Measurements from ENCODE around the gene CCR2. TPM values are rescaled to one million over a fixed set of nuclear protein-coding genes. Genes with fewer than 3 reads are reported as not detected.

The CCR2 gene
- total RNA-seq, 4 donors from 2014 or later, result 0.26 to 1.2 (median 0.76) TPM

DNA sequence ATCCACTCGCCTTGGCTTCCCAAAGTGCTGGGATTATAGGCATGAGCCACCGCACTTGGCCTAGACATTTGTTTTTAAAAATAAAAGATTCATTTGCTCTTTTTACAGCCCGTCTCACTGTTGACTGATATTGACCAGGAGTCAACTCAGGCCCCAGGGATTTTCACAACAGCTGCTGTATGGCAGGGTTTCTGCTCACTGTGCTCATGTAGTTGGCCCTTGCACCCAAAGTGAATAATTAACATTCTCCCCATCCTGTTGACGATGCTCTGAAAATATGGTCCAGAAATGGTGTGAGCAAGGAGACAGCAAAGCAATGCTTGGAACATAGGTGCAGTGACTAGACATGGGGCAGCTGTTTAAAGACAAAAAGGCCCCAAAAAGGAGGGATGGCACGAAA lies 13.9 kb downstream of the CCR2 start:
- Histone ChIP-seq H3K27ac (no peak overlapping the region), H3K27me3 (peaks cover 2% of the 10 kb centered on the region), H3K36me3 (no peaks in the 10 kb centered on the region), H3K4me3 (no peak overlapping the region), H3K9me3 (no peaks in the 10 kb centered on the region), H3K4me1 (no peaks in the 10 kb centered on the region)
- no peak for DNase-seq (ENCODE audit: low spot score in 2 of 2)
- 94% methylated on average over 5 of the region's 5 CpGs for WGBS
- no peak for TF ChIP-seq POLR2A (IDR thresholded peaks at IDR 0.05)
- no peak for TF ChIP-seq EP300 (IDR thresholded peaks at IDR 0.05)
- no peak for TF ChIP-seq CTCF (IDR thresholded peaks at IDR 0.05)
- no peak for TF ChIP-seq POLR2AphosphoS5 (IDR thresholded peaks at IDR 0.05)

DNA sequence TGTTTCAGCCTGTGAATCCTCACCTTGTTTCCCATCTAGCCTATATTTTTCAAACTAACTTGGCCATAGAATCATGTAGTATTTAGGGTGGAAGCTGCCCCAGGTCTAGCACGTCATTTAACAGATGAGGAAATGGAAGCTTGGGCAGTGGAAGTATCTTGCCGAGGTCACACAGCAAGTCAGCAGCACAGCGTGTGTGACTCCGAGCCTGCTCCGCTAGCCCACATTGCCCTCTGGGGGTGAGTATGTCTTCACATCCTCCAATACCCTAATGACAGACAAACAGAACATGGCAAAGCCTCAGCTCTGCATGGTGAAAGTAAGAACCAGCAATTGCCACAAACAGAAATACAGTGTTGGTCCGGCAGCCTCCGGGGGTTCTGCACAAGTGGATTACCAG lies 14.7 kb downstream of the CCR2 start:
- Histone ChIP-seq H3K27me3 (peaks cover 3% of the 10 kb centered on the region), H3K4me3 (no peak overlapping the region), H3K9me3 (no peaks in the 10 kb centered on the region), H3K36me3 (no peaks in the 10 kb centered on the region), H3K27ac (no peak overlapping the region), H3K4me1 (no peaks in the 10 kb centered on the region)
- TF ChIP-seq POLR2AphosphoS5 (IDR thresholded peaks at IDR 0.05) (no peak), EP300 (IDR thresholded peaks at IDR 0.05) (no peak), POLR2A (IDR thresholded peaks at IDR 0.05) (no peak), CTCF (IDR thresholded peaks at IDR 0.05) (no peak)
- whole genome bisulfite sequencing, result 67% methylated on average over 7 of the region's 7 CpGs
- peak in 1 of 2 donors; percentile 69 for DNase-seq (ENCODE audit: low spot score in 2 of 2)

DNA sequence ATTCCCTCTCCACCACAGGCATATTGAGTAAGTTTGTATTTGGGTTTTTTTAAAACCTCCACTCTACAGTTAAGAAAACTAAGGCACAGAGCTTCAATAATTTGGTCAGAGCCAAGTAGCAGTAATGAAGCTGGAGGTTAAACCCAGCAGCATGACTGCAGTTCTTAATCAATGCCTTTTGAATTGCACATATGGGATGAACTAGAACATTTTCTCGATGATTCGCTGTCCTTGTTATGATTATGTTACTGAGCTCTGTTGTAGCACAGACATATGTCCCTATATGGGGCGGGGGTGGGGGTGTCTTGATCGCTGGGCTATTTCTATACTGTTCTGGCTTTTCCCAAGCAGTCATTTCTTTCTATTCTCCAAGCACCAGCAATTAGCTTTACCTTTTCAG lies 15.2 kb downstream of the CCR2 start:
- DNase-seq (ENCODE audit: low spot score in 2 of 2), result no peak

DNA sequence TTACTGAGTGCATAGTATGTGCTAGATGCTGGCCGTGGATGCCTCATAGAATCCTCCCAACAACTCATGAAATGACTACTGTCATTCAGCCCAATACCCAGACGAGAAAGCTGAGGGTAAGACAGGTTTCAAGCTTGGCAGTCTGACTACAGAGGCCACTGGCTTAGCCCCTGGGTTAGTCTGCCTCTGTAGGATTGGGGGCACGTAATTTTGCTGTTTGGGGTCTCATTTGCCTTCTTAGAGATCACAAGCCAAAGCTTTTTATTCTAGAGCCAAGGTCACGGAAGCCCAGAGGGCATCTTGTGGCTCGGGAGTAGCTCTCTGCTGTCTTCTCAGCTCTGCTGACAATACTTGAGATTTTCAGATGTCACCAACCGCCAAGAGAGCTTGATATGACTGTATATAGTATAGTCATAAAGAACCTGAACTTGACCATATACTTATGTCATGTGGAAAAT lies 15.8 kb downstream of the CCR2 start:
- DNase-seq (ENCODE audit: low spot score in 2 of 2), result no peak
- Histone ChIP-seq H3K36me3 (no peaks in the 10 kb centered on the region), H3K4me3 (no peak overlapping the region), H3K27me3 (peaks cover 9% of the 10 kb centered on the region), H3K4me1 (no peaks in the 10 kb centered on the region), H3K27ac (no peak overlapping the region), H3K9me3 (no peaks in the 10 kb centered on the region)
- no peak for TF ChIP-seq POLR2A (IDR thresholded peaks at IDR 0.05)
- no peak for TF ChIP-seq CTCF (IDR thresholded peaks at IDR 0.05)
- TF ChIP-seq POLR2AphosphoS5 (IDR thresholded peaks at IDR 0.05), result no peak
- TF ChIP-seq EP300 (IDR thresholded peaks at IDR 0.05), result no peak
- 79% methylated on average over 6 of the region's 6 CpGs for WGBS

More for the DNA sequence above, 15.2 kb downstream of the CCR2 start:
- Histone ChIP-seq H3K9me3 (no peaks in the 10 kb centered on the region), H3K4me3 (no peak overlapping the region), H3K4me1 (no peaks in the 10 kb centered on the region), H3K27me3 (peaks cover 6% of the 10 kb centered on the region), H3K27ac (no peak overlapping the region), H3K36me3 (no peaks in the 10 kb centered on the region)
- no peak for TF ChIP-seq POLR2A (IDR thresholded peaks at IDR 0.05)
- no peak for TF ChIP-seq EP300 (IDR thresholded peaks at IDR 0.05)
- TF ChIP-seq CTCF (IDR thresholded peaks at IDR 0.05), result no peak
- no peak for TF ChIP-seq POLR2AphosphoS5 (IDR thresholded peaks at IDR 0.05)
- 80% methylated on average over 4 of the region's 4 CpGs for WGBS

GRCh38 chr3:46370839-46371518 lies 17.1 kb downstream of the CCR2 start, which contains the start of gene CCR5:
Gene CCR5 (plus strand): TSS chr3:46370946. CDS start chr3:46372903, 1,957 bp downstream.
- no peaks in the 10 kb centered on the region for H3K9me3 ChIP-seq
- H3K27ac ChIP-seq, result no peak within 1 kb of the TSS
- DNase-seq (ENCODE audit: low spot score in 2 of 2), result no peak
- H3K36me3 ChIP-seq, result no peaks in the 10 kb centered on the region
- no peak within 1 kb of the TSS for H3K4me3 ChIP-seq
- WGBS, result 47% methylated on average over 5 of the region's 5 CpGs
- TF ChIP-seq CTCF (IDR thresholded peaks at IDR 0.05) (no peak), EP300 (IDR thresholded peaks at IDR 0.05) (no peak), POLR2A (IDR thresholded peaks at IDR 0.05) (no peak), POLR2AphosphoS5 (IDR thresholded peaks at IDR 0.05) (no peak)
- peaks cover 9% of the 10 kb centered on the region for H3K27me3 ChIP-seq
- no peaks in the 10 kb centered on the region for H3K4me1 ChIP-seq

Measured in suprapubic skin (tissue), 4 donors.